GM12875 (cell line): ENCODE data around the gene SLC25A48.

Source experiments
- H3K4me3 ChIP-seq: one replicate; pipeline ENCODE4 v1.5.1; 2011; ENCODE audit warnings: low read depth, low read length, control low read depth
- CTCF ChIP-seq: IDR thresholded peaks from 2 replicates; pipeline ENCODE4 v1.5.1; 2011; ENCODE audit warnings: low read depth, mild to moderate bottlenecking, control low read depth, inconsistent platforms, low read length, moderate library complexity, borderline replicate concordance; ENCODE audit not compliant: insufficient read depth

The SLC25A48 gene

GRCh38 chr5:135874461-135874860 is 40.0 kb downstream of the SLC25A48 start:
- no peak overlapping the region for H3K4me3 ChIP-seq
- TF ChIP-seq CTCF = no peak

- H3K4me3 ChIP-seq = no peak overlapping the region
- no peak for TF ChIP-seq CTCF
Measured at GRCh38 chr5:135875567-135875966, 41.1 kb downstream of the SLC25A48 start.

GRCh38 chr5:135876146-135876545 is 41.7 kb downstream of the SLC25A48 start:
- no peak overlapping the region for H3K4me3 ChIP-seq
- TF ChIP-seq CTCF = no peak

GRCh38 chr5:135877570-135878155 is 43.2 kb downstream of the SLC25A48 start:
- no peak for TF ChIP-seq CTCF

GRCh38 chr5:135878156-135878620 is 43.7 kb downstream of the SLC25A48 start:
- TF ChIP-seq CTCF = no peak
- no peak overlapping the region for H3K4me3 ChIP-seq

More at GRCh38 chr5:135877570-135878155, 43.2 kb downstream of the SLC25A48 start:
- no peak overlapping the region for H3K4me3 ChIP-seq

- no peak overlapping the region for H3K4me3 ChIP-seq
- TF ChIP-seq CTCF = no peak
Measured at GRCh38 chr5:135879591-135879990, 45.1 kb downstream of the SLC25A48 start.

- TF ChIP-seq CTCF = peak; percentile 32; the same call in 1 of the 2 replicates
- H3K4me3 ChIP-seq = no peak overlapping the region
Measured at GRCh38 chr5:135880278-135880677, 45.8 kb downstream of the SLC25A48 start.
